Measurements from ENCODE around the gene OR13G1. TPM values are rescaled to one million over a fixed set of nuclear protein-coding genes. Genes with fewer than 3 reads are reported as not detected.
"Not testable (repeated sequence)": the region's sequence is repeated elsewhere in the genome, so short reads cannot be mapped to it uniquely, and the experiment has no call there.

The OR13G1 gene
- total RNA-seq: not detected

GRCh38 chr1:247679639-247680038 lies at the start of gene OR13G1:
OR13G1 (minus strand) TSS chr1:247679739; CDS start chr1:247673041, 6,698 bp downstream.
- CTCF ChIA-PET: interaction anchor here (0.9 to 1.0 kb wide), 2 partner anchors 30 to 307 kb away, joined by 3 read pairs; no protein-coding TSS in a partner anchor
- peaks cover 4% of the 10 kb centered on the region for H3K27me3 Mint-ChIP-seq (ENCODE audit: low read depth)
- no peak for DNase-seq

DNA sequence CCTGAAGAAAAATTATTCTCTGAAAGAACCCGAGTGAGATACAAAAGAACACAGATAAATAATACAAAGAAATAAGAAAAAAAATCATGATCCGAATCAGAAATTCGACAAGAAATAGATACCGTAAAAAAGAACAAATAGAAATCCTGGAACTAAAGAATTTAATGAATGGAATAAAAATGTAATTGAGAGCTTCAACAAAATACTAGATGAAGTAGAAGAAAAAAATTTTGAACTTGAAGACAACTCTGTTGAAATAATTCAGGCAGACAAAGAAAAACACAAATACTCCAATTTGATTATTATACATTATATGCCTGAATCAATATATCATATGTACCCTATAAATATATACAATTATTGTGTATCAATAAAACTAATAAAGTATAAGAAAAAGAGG lies 41.7 kb upstream of the OR13G1 start:
- CTCF ChIA-PET: no interaction called here
- no peak overlapping the region for H3K27ac Mint-ChIP-seq
- intact Hi-C loops (cut with micrococcal nuclease): no loop called here
- H3K27me3 Mint-ChIP-seq (ENCODE audit: low read depth): peaks cover 3% of the 10 kb centered on the region
- peaks cover 4% of the 10 kb centered on the region for H3K9me3 Mint-ChIP-seq
- no peak overlapping the region for H3K4me3 Mint-ChIP-seq
- no peak for DNase-seq
- no peaks in the 10 kb centered on the region for H3K4me1 Mint-ChIP-seq (ENCODE audit: low read depth)
- no peaks in the 10 kb centered on the region for H3K36me3 Mint-ChIP-seq (ENCODE audit: low read depth)

More at GRCh38 chr1:247679639-247680038, at the start of gene OR13G1:
- Mint-ChIP-seq H3K4me1 (ENCODE audit: low read depth) (no peaks in the 10 kb centered on the region), H3K36me3 (ENCODE audit: low read depth) (no peaks in the 10 kb centered on the region), H3K4me3 (no peak within 1 kb of the TSS), H3K9me3 (no peaks in the 10 kb centered on the region), H3K27ac (no peak within 1 kb of the TSS)
- intact Hi-C loops (cut with micrococcal nuclease): loop anchor here (5.0 kb wide), 3 partner anchors 178 to 723 kb away; partner anchors contain the start of genes OR2T1 and TRIM58

DNA sequence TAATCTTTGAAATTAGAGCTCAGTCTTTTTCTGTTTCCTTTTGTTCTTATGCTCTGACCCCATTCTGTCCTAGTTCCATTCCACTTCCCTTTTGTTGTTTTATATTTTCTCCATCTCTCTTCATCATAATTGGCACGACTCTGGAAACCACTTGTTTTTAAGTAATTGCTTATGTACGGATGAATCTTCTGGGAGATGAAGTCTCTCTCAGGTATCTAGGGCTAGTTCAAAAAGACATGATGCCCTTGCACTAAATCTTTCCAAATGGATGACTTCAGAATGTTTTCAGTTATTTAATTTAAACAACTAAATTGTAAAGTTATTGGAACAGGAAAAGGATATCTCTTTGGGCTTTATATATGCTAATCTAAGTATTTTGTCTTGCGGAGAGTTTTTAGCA lies 37.0 kb upstream of the OR13G1 start, which contains the start of gene OR6F1:
OR6F1 (minus strand) TSS at position 101 of the 400 bp plus-strand sequence. CDS start 3,891 bp downstream, outside the sequence.
- Mint-ChIP-seq H3K4me1 (ENCODE audit: low read depth) (no peaks in the 10 kb centered on the region), H3K4me3 (no peak within 1 kb of the TSS), H3K27me3 (ENCODE audit: low read depth) (peaks cover 3% of the 10 kb centered on the region), H3K36me3 (ENCODE audit: low read depth) (no peaks in the 10 kb centered on the region), H3K9me3 (no peaks in the 10 kb centered on the region), H3K27ac (no peak within 1 kb of the TSS)
- CTCF ChIA-PET: no interaction called here
- no peak for DNase-seq
- intact Hi-C loops (cut with micrococcal nuclease): no loop called here

GRCh38 chr1:247713753-247714152 lies 34.2 kb upstream of the OR13G1 start:
- DNase-seq: no peak
- Mint-ChIP-seq H3K36me3 (ENCODE audit: low read depth) (no peaks in the 10 kb centered on the region), H3K4me1 (ENCODE audit: low read depth) (no peaks in the 10 kb centered on the region), H3K4me3 (no peak overlapping the region), H3K9me3 (no peaks in the 10 kb centered on the region), H3K27me3 (ENCODE audit: low read depth) (peaks cover 3% of the 10 kb centered on the region), H3K27ac (no peak overlapping the region)
- intact Hi-C loops (cut with micrococcal nuclease): no loop called here
- CTCF ChIA-PET: interaction anchor here (0.5 to 0.6 kb wide), 2 partner anchors 323 to 712 kb away, joined by 3 to 6 read pairs; no protein-coding TSS in a partner anchor

DNA sequence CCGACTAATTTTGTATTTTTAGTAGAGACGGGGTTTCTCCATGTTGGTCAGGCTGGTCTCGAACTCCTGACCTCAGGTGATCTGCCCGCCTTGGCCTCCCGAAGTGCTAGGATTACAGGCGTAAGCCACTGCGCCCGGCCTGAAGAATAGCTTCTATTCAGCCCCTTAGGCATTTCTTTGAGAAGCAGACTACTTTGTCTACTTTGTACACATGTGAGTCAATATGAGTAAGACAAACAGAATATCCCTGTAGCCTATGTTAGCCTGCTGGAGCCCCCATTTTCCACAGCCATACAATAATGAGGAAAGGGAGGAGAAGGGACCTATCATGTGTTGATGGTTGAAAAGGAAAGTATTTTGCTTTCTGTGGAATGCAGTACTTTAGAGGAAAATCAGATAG lies 31.1 kb upstream of the OR13G1 start:
- H3K27me3 Mint-ChIP-seq (ENCODE audit: low read depth); intact Hi-C loops (cut with micrococcal nuclease); H3K4me3 Mint-ChIP-seq; H3K36me3 Mint-ChIP-seq (ENCODE audit: low read depth); H3K4me1 Mint-ChIP-seq (ENCODE audit: low read depth); CTCF ChIA-PET; H3K9me3 Mint-ChIP-seq; H3K27ac Mint-ChIP-seq; DNase-seq: not testable (repeated sequence)

DNA sequence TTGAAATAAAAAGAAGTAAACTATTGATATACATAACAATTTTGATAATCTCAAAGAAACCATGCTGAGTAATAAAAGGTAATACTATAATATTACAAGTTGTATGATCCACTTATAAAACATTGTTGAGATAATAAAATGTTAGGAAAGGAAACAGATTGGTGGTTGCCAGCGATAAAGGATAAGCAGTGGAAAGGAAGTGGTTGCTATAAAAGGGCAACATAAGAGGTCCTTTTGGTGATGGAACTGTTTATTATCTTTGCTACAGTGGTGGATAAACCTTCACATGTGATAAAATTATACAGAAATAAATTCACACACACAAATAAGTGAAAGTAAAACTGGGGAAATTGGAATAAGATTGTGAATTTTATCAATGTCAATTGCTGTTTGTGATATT lies 21.8 kb upstream of the OR13G1 start:
- intact Hi-C loops (cut with micrococcal nuclease): no loop called here
- CTCF ChIA-PET: interaction anchor here (1.4 kb wide), 1 partner anchor 21 kb away, joined by 3 read pairs; no protein-coding TSS in a partner anchor
- no peaks in the 10 kb centered on the region for H3K9me3 Mint-ChIP-seq
- DNase-seq: no peak
- no peaks in the 10 kb centered on the region for H3K36me3 Mint-ChIP-seq (ENCODE audit: low read depth)
- no peak overlapping the region for H3K4me3 Mint-ChIP-seq
- H3K27me3 Mint-ChIP-seq (ENCODE audit: low read depth): peaks cover 6% of the 10 kb centered on the region
- no peaks in the 10 kb centered on the region for H3K4me1 Mint-ChIP-seq (ENCODE audit: low read depth)
- H3K27ac Mint-ChIP-seq: no peak overlapping the region

GRCh38 chr1:247681288-247681897 lies 1.9 kb upstream of the OR13G1 start:
- H3K27me3 Mint-ChIP-seq (ENCODE audit: low read depth): peaks cover 4% of the 10 kb centered on the region
- no peaks in the 10 kb centered on the region for H3K36me3 Mint-ChIP-seq (ENCODE audit: low read depth)
- H3K9me3 Mint-ChIP-seq: no peaks in the 10 kb centered on the region
- H3K4me1 Mint-ChIP-seq (ENCODE audit: low read depth): no peaks in the 10 kb centered on the region
- intact Hi-C loops (cut with micrococcal nuclease): loop anchor here (5.0 kb wide), 3 partner anchors 176 to 721 kb away; partner anchors contain the start of genes OR2T1 and TRIM58
- DNase-seq: peak; percentile 64
- H3K4me3 Mint-ChIP-seq: no peak overlapping the region
- CTCF ChIA-PET: interaction anchor here (1.0 kb wide), 1 partner anchor 20 kb away, joined by 3 read pairs; no protein-coding TSS in a partner anchor
- H3K27ac Mint-ChIP-seq: no peak overlapping the region

DNA sequence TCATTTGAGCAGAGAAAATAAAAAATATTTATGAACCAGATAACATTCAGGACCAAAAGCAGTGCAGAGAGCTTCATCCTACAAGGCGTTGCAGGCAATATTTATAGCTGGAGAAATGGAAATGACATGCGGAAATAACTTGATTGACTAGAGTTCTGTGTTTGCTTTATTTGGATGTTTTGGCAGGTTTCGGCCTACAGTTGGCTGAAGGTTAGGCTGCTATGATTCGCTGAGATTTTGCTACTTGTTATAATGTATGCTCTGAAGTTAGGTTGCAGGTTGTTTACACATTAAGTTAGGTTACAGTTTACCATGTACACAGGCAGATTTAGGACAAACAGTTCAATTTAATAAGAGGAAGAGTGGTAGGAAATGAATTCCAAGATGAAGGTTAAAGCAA lies 632 bp upstream of the OR13G1 start:
- intact Hi-C loops (cut with micrococcal nuclease): loop anchor here (5.0 kb wide), 3 partner anchors 177 to 722 kb away; partner anchors contain the start of genes OR2T1 and TRIM58
- H3K4me3 Mint-ChIP-seq: no peak overlapping the region
- DNase-seq: no peak
- CTCF ChIA-PET: interaction anchor here (1.0 kb wide), 2 partner anchors 21 to 307 kb away, joined by 3 read pairs; no protein-coding TSS in a partner anchor
- no peaks in the 10 kb centered on the region for H3K4me1 Mint-ChIP-seq (ENCODE audit: low read depth)
- H3K36me3 Mint-ChIP-seq (ENCODE audit: low read depth): no peaks in the 10 kb centered on the region
- no peaks in the 10 kb centered on the region for H3K9me3 Mint-ChIP-seq
- peaks cover 4% of the 10 kb centered on the region for H3K27me3 Mint-ChIP-seq (ENCODE audit: low read depth)
- no peak overlapping the region for H3K27ac Mint-ChIP-seq

GRCh38 chr1:247669225-247669624 lies 10.3 kb downstream of the OR13G1 start:
- no peak overlapping the region for H3K4me3 Mint-ChIP-seq
- no peaks in the 10 kb centered on the region for H3K27me3 Mint-ChIP-seq (ENCODE audit: low read depth)
- H3K36me3 Mint-ChIP-seq (ENCODE audit: low read depth): no peaks in the 10 kb centered on the region
- H3K9me3 Mint-ChIP-seq: peaks cover 4% of the 10 kb centered on the region
- intact Hi-C loops (cut with micrococcal nuclease): no loop called here
- H3K4me1 Mint-ChIP-seq (ENCODE audit: low read depth): no peaks in the 10 kb centered on the region
- CTCF ChIA-PET: no interaction called here
- no peak for DNase-seq
- no peak overlapping the region for H3K27ac Mint-ChIP-seq

DNA sequence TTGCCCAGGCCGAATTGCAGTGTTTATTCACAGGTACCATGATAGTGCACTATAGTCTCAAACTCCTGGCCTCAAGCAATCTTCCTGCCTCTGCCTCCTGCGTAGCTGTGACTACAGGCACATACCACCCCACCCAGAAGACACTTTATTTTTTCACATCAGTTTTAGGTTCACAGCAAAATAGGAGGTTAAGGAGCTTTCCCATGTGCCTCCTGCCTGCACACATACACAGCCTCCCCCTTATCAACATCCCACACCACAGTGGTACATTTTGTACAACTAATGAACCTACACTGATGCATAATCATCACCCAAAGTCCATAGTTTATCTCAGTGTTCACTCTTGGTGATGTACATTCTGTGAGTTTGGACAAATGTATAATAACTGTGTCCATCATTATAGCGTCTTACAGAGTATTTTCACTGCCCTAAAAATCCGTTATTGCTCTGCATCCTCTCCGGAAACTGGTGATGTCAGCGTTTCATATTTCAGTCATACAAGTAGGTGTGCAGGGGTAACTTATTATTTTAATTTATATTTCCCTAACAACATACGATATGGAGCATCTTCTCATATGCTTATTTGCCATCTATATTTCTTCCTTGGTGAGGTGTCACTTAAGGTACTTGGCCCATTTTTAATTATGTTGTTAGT lies 23.2 kb downstream of the OR13G1 start:
- H3K9me3 Mint-ChIP-seq: peaks cover 2% of the 10 kb centered on the region
- no peak overlapping the region for H3K27ac Mint-ChIP-seq
- peaks cover 3% of the 10 kb centered on the region for H3K27me3 Mint-ChIP-seq (ENCODE audit: low read depth)
- no peaks in the 10 kb centered on the region for H3K36me3 Mint-ChIP-seq (ENCODE audit: low read depth)
- CTCF ChIA-PET: no interaction called here
- intact Hi-C loops (cut with micrococcal nuclease): no loop called here
- DNase-seq: no peak
- H3K4me3 Mint-ChIP-seq: no peak overlapping the region
- H3K4me1 Mint-ChIP-seq (ENCODE audit: low read depth): no peaks in the 10 kb centered on the region

DNA sequence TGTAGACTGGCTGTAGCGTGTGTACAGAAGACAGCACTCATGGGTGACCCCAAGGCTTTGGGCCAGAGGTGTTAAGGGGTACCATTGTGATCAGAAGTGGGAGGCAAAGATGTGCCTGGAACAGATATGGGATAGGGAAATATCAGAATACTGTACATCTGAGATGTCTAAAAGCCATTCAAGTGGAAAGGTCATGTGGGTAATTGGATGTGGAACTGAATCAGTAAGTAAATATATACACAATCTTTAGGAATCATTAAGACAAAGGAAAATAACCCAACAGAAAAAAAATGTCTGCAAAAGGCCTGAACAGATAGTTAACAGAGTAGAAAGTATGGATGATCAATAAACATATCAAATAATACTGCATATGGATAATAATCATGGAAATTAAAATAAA lies 26.5 kb downstream of the OR13G1 start:
- intact Hi-C loops (cut with micrococcal nuclease): no loop called here
- Mint-ChIP-seq H3K36me3 (ENCODE audit: low read depth) (no peaks in the 10 kb centered on the region), H3K27ac (no peak overlapping the region), H3K27me3 (ENCODE audit: low read depth) (no peaks in the 10 kb centered on the region), H3K4me1 (ENCODE audit: low read depth) (no peaks in the 10 kb centered on the region), H3K4me3 (no peak overlapping the region), H3K9me3 (no peaks in the 10 kb centered on the region)
- CTCF ChIA-PET: no interaction called here
- no peak for DNase-seq

GRCh38 chr1:247647864-247648263 lies 31.7 kb downstream of the OR13G1 start:
- intact Hi-C loops (cut with micrococcal nuclease): no loop called here
- H3K27me3 Mint-ChIP-seq (ENCODE audit: low read depth): peaks cover 3% of the 10 kb centered on the region
- H3K9me3 Mint-ChIP-seq: no peaks in the 10 kb centered on the region
- H3K4me1 Mint-ChIP-seq (ENCODE audit: low read depth): no peaks in the 10 kb centered on the region
- no peaks in the 10 kb centered on the region for H3K36me3 Mint-ChIP-seq (ENCODE audit: low read depth)
- no peak for DNase-seq
- CTCF ChIA-PET: no interaction called here
- H3K4me3 Mint-ChIP-seq: no peak overlapping the region
- no peak overlapping the region for H3K27ac Mint-ChIP-seq
